Breast epithelium (tissue), 4 donors: ENCODE measurements around the gene DFFB. TPM values are rescaled to one million over a fixed set of nuclear protein-coding genes. Genes with fewer than 3 reads are reported as not detected.

Experiments used
- DNase-seq, 2 donors: peaks; one replicate each; pipeline ENCODE4 v3.0.0-alpha.2; 2019; ENCODE audit warnings: low spot score in 2 of 2
- H3K27ac ChIP-seq, 2 donors: fragments of 200-600 bp; sonication (generic) in 1 of 2; one replicate each; pipeline ENCODE4 v1.5.1; 2016 to 2019; ENCODE audit warnings: mild to moderate bottlenecking in 1 of 2
- H3K27me3 ChIP-seq, 2 donors: fragments of 200-600 bp; sonication (generic) in 1 of 2; one replicate each; pipeline versions ENCODE4 v1.5.1 to v1.6.0; 2017 to 2019; ENCODE audit warnings: control low read depth in 1 of 2, mild to moderate bottlenecking in 1 of 2
- H3K36me3 ChIP-seq: fragments of 200-600 bp; one replicate; pipeline ENCODE4 v1.5.1; 2019
- H3K4me1 ChIP-seq, 2 donors: fragments of 200-600 bp; sonication (generic); one replicate each; pipeline ENCODE4 v1.5.1; 2016 to 2019; ENCODE audit warnings: control low read depth in 1 of 2
- H3K4me3 ChIP-seq, 3 donors: fragments of 200-600 bp; sonication (generic); 1 replicate in 2 of 3; 2 replicates in 1 of 3; pipeline ENCODE4 v1.5.1; 2016 to 2019; ENCODE audit warnings: mild to moderate bottlenecking in 3 of 3, moderate library complexity in 2 of 3
- H3K9me3 ChIP-seq, 2 donors: fragments of 200-600 bp; sonication (generic) in 1 of 2; one replicate each; pipeline ENCODE4 v1.5.1; 2016 to 2019; ENCODE audit warnings: control low read depth in 1 of 2
- CTCF ChIP-seq, 3 donors: fragments of 450-650 bp; IDR thresholded peaks; one replicate each; pipeline ENCODE4 v1.5.1; 2016 to 2017; ENCODE audit warnings: antibody characterized with exemption in 3 of 3, mild to moderate bottlenecking in 3 of 3, moderate library complexity in 3 of 3
- POLR2A ChIP-seq: fragments of 450-650 bp; IDR thresholded peaks from one replicate; pipeline ENCODE4 v1.6.1; 2016; ENCODE audit warnings: antibody characterized with exemption, mild to moderate bottlenecking, moderate library complexity
- POLR2AphosphoS5 ChIP-seq, 3 donors: sonication (generic); formaldehyde crosslinking; IDR thresholded peaks; one replicate each; pipeline ENCODE4 v1.6.1; 2017; ENCODE audit warnings: antibody characterized with exemption in 3 of 3
- intact Hi-C: fragments of 100-400 bp; cut with DNase I; formaldehyde crosslinking; loops from one replicate; pipeline ENCODE4 v1.15.1; 2023; ENCODE audit warnings: low total_unique reads
- total RNA-seq, 3 donors: library from RNA; depleted of rRNA; stranded (reverse); fragments of >200 nt; gene quantifications; one replicate each; pipeline ENCODE4 v1.1.0, GENCODE V29; 2016

Gene DFFB
- total RNA-seq, 3 donors from 2014 or later, result 9.1 to 14.4 (median 11.3) TPM

GRCh38 chr1:3869751-3870301, 12.6 kb downstream of the DFFB start:
- no peaks in the 10 kb centered on the region for H3K9me3 ChIP-seq
- intact Hi-C loops, result no loop called here
- TF ChIP-seq POLR2AphosphoS5 (IDR thresholded peaks at IDR 0.05), result no peak
- TF ChIP-seq POLR2A, result no peak
- TF ChIP-seq CTCF (IDR thresholded peaks at IDR 0.05), result no peak
- no peaks in the 10 kb centered on the region for H3K27me3 ChIP-seq
- no peak for DNase-seq
- no peaks in the 10 kb centered on the region for H3K4me1 ChIP-seq
- H3K27ac ChIP-seq, result no peak overlapping the region
- no peak overlapping the region for H3K4me3 ChIP-seq
- H3K36me3 ChIP-seq, result no peaks in the 10 kb centered on the region

GRCh38 chr1:3871451-3871805, 14.2 kb downstream of the DFFB start:
- no peak for DNase-seq
- Histone ChIP-seq H3K9me3 (no peaks in the 10 kb centered on the region), H3K4me3 (no peak overlapping the region), H3K36me3 (no peaks in the 10 kb centered on the region), H3K4me1 (no peaks in the 10 kb centered on the region), H3K27ac (no peak overlapping the region), H3K27me3 (no peaks in the 10 kb centered on the region)
- intact Hi-C loops, result no loop called here
- TF ChIP-seq POLR2A (no peak), CTCF (IDR thresholded peaks at IDR 0.05) (no peak), POLR2AphosphoS5 (IDR thresholded peaks at IDR 0.05) (no peak)

- intact Hi-C loops, result no loop called here
- H3K27me3 ChIP-seq, result no peaks in the 10 kb centered on the region
- no peak overlapping the region for H3K4me3 ChIP-seq
- no peaks in the 10 kb centered on the region for H3K9me3 ChIP-seq
- H3K4me1 ChIP-seq, result no peaks in the 10 kb centered on the region
- TF ChIP-seq POLR2AphosphoS5 (IDR thresholded peaks at IDR 0.05), result no peak
- no peak for TF ChIP-seq CTCF (IDR thresholded peaks at IDR 0.05)
- no peak for TF ChIP-seq POLR2A
- H3K36me3 ChIP-seq, result peaks cover 4% of the 10 kb centered on the region
- no peak overlapping the region for H3K27ac ChIP-seq
- no peak for DNase-seq
Observed at GRCh38 chr1:3872546-3872945, 15.3 kb downstream of the DFFB start.

GRCh38 chr1:3874736-3875135, 17.5 kb downstream of the DFFB start:
- no peaks in the 10 kb centered on the region for H3K27me3 ChIP-seq
- no peak for DNase-seq
- H3K27ac ChIP-seq, result no peak overlapping the region
- peaks cover 7 to 14% of the 10 kb centered on the region in 2 donors for H3K9me3 ChIP-seq
- no peaks in the 10 kb centered on the region for H3K4me1 ChIP-seq
- intact Hi-C loops, result no loop called here
- H3K36me3 ChIP-seq, result peaks cover 13% of the 10 kb centered on the region
- no peak for TF ChIP-seq CTCF (IDR thresholded peaks at IDR 0.05)
- no peak for TF ChIP-seq POLR2A
- no peak for TF ChIP-seq POLR2AphosphoS5 (IDR thresholded peaks at IDR 0.05)
- H3K4me3 ChIP-seq, result no peak overlapping the region

GRCh38 chr1:3876716-3877115, 19.4 kb downstream of the DFFB start:
- TF ChIP-seq CTCF (IDR thresholded peaks at IDR 0.05) (no peak), POLR2A (no peak), POLR2AphosphoS5 (IDR thresholded peaks at IDR 0.05) (no peak)
- Histone ChIP-seq H3K36me3 (peaks cover 13% of the 10 kb centered on the region), H3K9me3 (peaks cover 7 to 14% of the 10 kb centered on the region in 2 donors), H3K4me1 (no peaks in the 10 kb centered on the region), H3K27ac (no peak overlapping the region), H3K27me3 (no peaks in the 10 kb centered on the region), H3K4me3 (no peak overlapping the region)
- intact Hi-C loops, result no loop called here
- DNase-seq, result no peak
